Tibial artery (tissue), 4 donors: ENCODE results near the gene IL17B.

Experiments
- DNase-seq, 2 donors: peaks; one replicate each; pipeline ENCODE4 v3.0.0-alpha.2; 2019
- H3K27ac ChIP-seq, 2 donors: fragments of 200-600 bp; sonication (generic) in 1 of 2; 1 replicate in 1 of 2; 2 replicates in 1 of 2; pipeline ENCODE4 v1.5.1; 2018 to 2019; ENCODE audit warnings: mild to moderate bottlenecking in 1 of 2
- H3K27me3 ChIP-seq, 2 donors: fragments of 200-600 bp; sonication (generic) in 1 of 2; one replicate each; pipeline versions ENCODE4 v1.5.1 to v1.6.0; 2016 to 2019
- H3K36me3 ChIP-seq, 3 donors: fragments of 200-600 bp; sonication (generic) in 2 of 3; one replicate each; pipeline ENCODE4 v1.5.1; 2016 to 2019; ENCODE audit warnings: mild to moderate bottlenecking in 2 of 3
- H3K4me1 ChIP-seq, 4 donors: fragments of 200-600 bp; sonication (generic) in 2 of 4; 1 replicate in 3 of 4; 2 replicates in 1 of 4; pipeline ENCODE4 v1.5.1; 2016 to 2019
- H3K4me3 ChIP-seq, 2 donors: fragments of 200-600 bp; sonication (generic) in 1 of 2; 1 replicate in 1 of 2; 2 replicates in 1 of 2; pipeline ENCODE4 v1.5.1; 2018 to 2019; ENCODE audit warnings: mild to moderate bottlenecking in 2 of 2
- H3K9me3 ChIP-seq, 3 donors: fragments of 200-600 bp; sonication (generic) in 1 of 3; one replicate each; pipeline ENCODE4 v1.5.1; 2016 to 2019
- CTCF ChIP-seq, 2 experiments: fragments of 200-600 bp in 1 of 2; fragments of 450-650 bp in 1 of 2; IDR thresholded peaks; one replicate each; pipeline ENCODE4 v1.5.1; 2017 to 2019; ENCODE audit warnings: antibody characterized with exemption in 2 of 2, mild to moderate bottlenecking in 1 of 2, moderate library complexity in 1 of 2
- intact Hi-C: fragments of 100-400 bp; cut with DNase I; formaldehyde crosslinking; loops from one replicate; pipeline ENCODE4 v1.15.0; 2023; ENCODE audit warnings: low total_unique reads

Gene IL17B

GRCh38 chr5:149348518-149348917, 30.6 kb downstream of the IL17B start:
- intact Hi-C loops = no loop called here
- Histone ChIP-seq H3K36me3 (peaks cover 35 to 60% (median 57%) of the 10 kb centered on the region in 3 donors), H3K27ac (no peak overlapping the region), H3K4me1 (peaks cover 0 to 16% (median 8%) of the 10 kb centered on the region in 4 donors), H3K27me3 (no peaks in the 10 kb centered on the region), H3K4me3 (no peak overlapping the region), H3K9me3 (no peaks in the 10 kb centered on the region)
- DNase-seq = no peak
- no peak for TF ChIP-seq CTCF (IDR thresholded peaks at IDR 0.05)

GRCh38 chr5:149345892-149346222, 33.2 kb downstream of the IL17B start:
- TF ChIP-seq CTCF (IDR thresholded peaks at IDR 0.05) = no peak
- Histone ChIP-seq H3K27me3 (no peaks in the 10 kb centered on the region), H3K27ac (peak overlapping the region; percentile 74 to 85), H3K36me3 (peaks cover 25 to 34% (median 30%) of the 10 kb centered on the region in 3 donors), H3K4me3 (peak overlapping the region; percentile 61 to 80), H3K4me1 (peaks cover 0 to 16% (median 8%) of the 10 kb centered on the region in 4 donors), H3K9me3 (no peaks in the 10 kb centered on the region)
- intact Hi-C loops = no loop called here
- no peak for DNase-seq

- DNase-seq = peak; percentile 96 to 97
- no peak for TF ChIP-seq CTCF (IDR thresholded peaks at IDR 0.05)
- Histone ChIP-seq H3K27me3 (no peaks in the 10 kb centered on the region), H3K4me3 (peak within 1 kb of the TSS; percentile 61 to 80), H3K36me3 (peaks cover 20 to 29% (median 25%) of the 10 kb centered on the region in 3 donors), H3K9me3 (no peaks in the 10 kb centered on the region), H3K4me1 (peaks cover 0 to 16% (median 8%) of the 10 kb centered on the region in 4 donors), H3K27ac (peak within 1 kb of the TSS; percentile 74 to 85)
- intact Hi-C loops = no loop called here
Measured at GRCh38 chr5:149345147-149345891, 33.8 kb downstream of the IL17B start, which contains the start of gene GRPEL2. Gene GRPEL2, plus strand, starts transcription at chr5:149345499. Its CDS starts 41 bp downstream, at chr5:149345540.

GRCh38 chr5:149344151-149344550, 34.9 kb downstream of the IL17B start:
- TF ChIP-seq CTCF (IDR thresholded peaks at IDR 0.05) = no peak
- no peak for DNase-seq
- Histone ChIP-seq H3K4me1 (peaks cover 0 to 16% (median 8%) of the 10 kb centered on the region in 4 donors), H3K36me3 (peaks cover 8 to 17% (median 13%) of the 10 kb centered on the region in 3 donors), H3K9me3 (no peaks in the 10 kb centered on the region), H3K27ac (no peak overlapping the region), H3K27me3 (no peaks in the 10 kb centered on the region), H3K4me3 (no peak overlapping the region)
- intact Hi-C loops = no loop called here

GRCh38 chr5:149341876-149342275, 37.2 kb downstream of the IL17B start:
- no peak for TF ChIP-seq CTCF (IDR thresholded peaks at IDR 0.05)
- no peak overlapping the region for H3K27ac ChIP-seq
- no peak for DNase-seq
- H3K36me3 ChIP-seq = no peaks in the 10 kb centered on the region
- H3K4me1 ChIP-seq = peaks cover 0 to 16% (median 8%) of the 10 kb centered on the region in 4 donors
- intact Hi-C loops = no loop called here
- no peaks in the 10 kb centered on the region for H3K27me3 ChIP-seq
- no peaks in the 10 kb centered on the region for H3K9me3 ChIP-seq
- no peak overlapping the region for H3K4me3 ChIP-seq
